K562 (cell line): ENCODE results near the gene SOX6. TPM values are rescaled to one million over a fixed set of nuclear protein-coding genes. Genes with fewer than 3 reads are reported as not detected.

ENCODE experiments used
- ATAC-seq: fragments of 200-7000 bp; cut with Tn5 transposase; 3 replicates; pipeline ENCODE4 v1.9.1; 2020; ENCODE audit warnings: moderate library complexity
- BruUV-seq: library from RNA; stranded (reverse); fragments of 400-500 nt; replicated peaks from 2 replicates; lab custom pipeline; 2021; lab: Mats Ljungman, UMichigan
- CTCF ChIA-PET: fragments of 300-600 bp; formaldehyde crosslinking; extraction: SDS; loops from one replicate; lab custom pipeline; 2021; ENCODE audit warnings: low intra/inter-chr PET ratio; lab: Yijun Ruan, JAX
- POLR2A ChIA-PET: fragments of 300-600, 350-650 bp; sonication (Branson Sonifier 250); formaldehyde crosslinking; extraction: SDS; loops from one replicate; lab custom pipeline; 2021; ENCODE audit warnings: antibody characterized with exemption, inconsistent platforms; lab: Yijun Ruan, JAX
- DNase-seq, 4 experiments: peaks; one replicate each; pipeline versions ENCODE4 v3.0.0 to v3.0.0-alpha.2; 2011 to 2018; ENCODE audit warnings: low spot score in 3 of 4, mixed read lengths in 3 of 4; ENCODE audit errors: extremely low read depth in 1 of 4
- FAIRE-seq: peaks from 2 replicates; lab custom pipeline; 2011; peaks lifted over from hg19 to GRCh38; lab: Jason Lieb, UNC
- H2AFZ ChIP-seq: 2 replicates; pipeline ENCODE4 v1.6.0; 2011; ENCODE audit warnings: low read depth, low read length, control low read depth, inconsistent platforms
- H3K27ac ChIP-seq: fragments of 200-600 bp; 3 replicates; pipeline ENCODE4 v1.8.0; 2011; ENCODE audit warnings: low read depth, mild to moderate bottlenecking, control low read depth, inconsistent platforms, low read length, moderate library complexity, mixed read lengths; ENCODE audit errors: extremely low read depth
- H3K27me3 ChIP-seq, 2 experiments: fragments of 300-600 bp in 1 of 2; 2 replicates in 1 of 2; 3 replicates in 1 of 2; pipeline versions ENCODE4 v1.6.0 to v1.8.0; 2011; ENCODE audit warnings: inconsistent platforms in 2 of 2, low read length in 2 of 2, mild to moderate bottlenecking in 1 of 2, mixed read lengths in 1 of 2, moderate library complexity in 1 of 2; ENCODE audit not compliant: control insufficient read depth in 2 of 2, insufficient read depth in 2 of 2
- H3K36me3 ChIP-seq: fragments of 300-600 bp; 3 replicates; pipeline ENCODE4 v1.8.0; 2011; ENCODE audit warnings: mild to moderate bottlenecking, low read length, inconsistent platforms; ENCODE audit not compliant: control insufficient read depth, insufficient read depth
- H3K4me1 ChIP-seq, 2 experiments: fragments of 200-600 bp in 1 of 2; replicated peaks in 1 of 2; 2 replicates in 1 of 2; 3 replicates in 1 of 2; pipeline versions ENCODE4 v1.5.1 to v1.8.0; 2011; ENCODE audit warnings: inconsistent platforms in 2 of 2, low read length in 2 of 2, mild to moderate bottlenecking in 1 of 2, mixed read lengths in 1 of 2, moderate library complexity in 1 of 2; ENCODE audit not compliant: control insufficient read depth in 2 of 2, insufficient read depth in 2 of 2
- H3K4me2 ChIP-seq: 2 replicates; pipeline ENCODE4 v1.6.1; 2011; ENCODE audit warnings: low read length, control low read depth, inconsistent platforms, mixed read lengths; ENCODE audit not compliant: insufficient read depth
- H3K4me3 ChIP-seq: fragments of 200-600 bp; sonication (generic), shearing (Covaris generic); 2 replicates; pipeline ENCODE4 v1.5.1; 2016; ENCODE audit warnings: control low read depth, inconsistent platforms
- H3K79me2 ChIP-seq: fragments of 200-600 bp; 3 replicates; pipeline ENCODE4 v1.8.0; 2011; ENCODE audit warnings: low read length, inconsistent platforms; ENCODE audit not compliant: control insufficient read depth, insufficient read depth
- H3K9ac ChIP-seq, 2 experiments: 2 replicates each; pipeline versions ENCODE4 v1.6.0 to v1.6.1; 2011; ENCODE audit warnings: low read depth in 2 of 2, low read length in 2 of 2, control low read depth in 1 of 2, inconsistent platforms in 1 of 2, mild to moderate bottlenecking in 1 of 2, mixed read lengths in 1 of 2; ENCODE audit not compliant: insufficient read depth in 1 of 2
- H3K9me1 ChIP-seq: one replicate; pipeline ENCODE4 v1.6.0; 2011; ENCODE audit warnings: inconsistent platforms, mild to moderate bottlenecking, low read length, moderate library complexity; ENCODE audit not compliant: control insufficient read depth, insufficient read depth
- H3K9me3 ChIP-seq: replicated peaks from 2 replicates; pipeline ENCODE4 v1.5.1; 2011; ENCODE audit warnings: low read depth, low read length, inconsistent platforms; ENCODE audit not compliant: control insufficient read depth, insufficient read depth
- H4K20me1 ChIP-seq: replicated peaks from 2 replicates; pipeline ENCODE4 v1.6.1; 2011; ENCODE audit warnings: low read length, inconsistent platforms, mixed read lengths; ENCODE audit not compliant: control insufficient read depth, insufficient read depth
- CBFA2T2 ChIP-seq: fragments of 450-650 bp; conservative IDR thresholded peaks from 2 replicates; pipeline ENCODE4 v1.6.1; 2017; ENCODE audit warnings: mild to moderate bottlenecking
- CCNT2 ChIP-seq: IDR thresholded peaks from 2 replicates; pipeline ENCODE4 v1.6.1; 2011; ENCODE audit warnings: borderline replicate concordance, low read depth, mild to moderate bottlenecking, moderate library complexity, mixed read lengths, low read length; ENCODE audit not compliant: insufficient read length; ENCODE audit errors: extremely low read depth
- FUS ChIP-seq: fragments of 200-400 bp; formaldehyde crosslinking; optimal IDR thresholded peaks from 2 replicates; pipeline ENCODE3; 2017; ENCODE audit warnings: low read depth, low read length
- GTF3C2 ChIP-seq: IDR thresholded peaks from 3 replicates; pipeline ENCODE4 v1.6.1; 2011; ENCODE audit warnings: borderline replicate concordance, mild to moderate bottlenecking, moderate library complexity; ENCODE audit not compliant: insufficient read length; ENCODE audit errors: extremely low read depth
- MBD2 ChIP-seq: sonication (generic); IDR thresholded peaks from 2 replicates; pipeline ENCODE4 v1.6.1; 2016; ENCODE audit warnings: low read depth, borderline replicate concordance
- MCM2 ChIP-seq: fragments of 450-650 bp; IDR thresholded peaks from 2 replicates; pipeline ENCODE4 v1.6.1; 2017; ENCODE audit warnings: low read depth, mild to moderate bottlenecking
- MEIS2 ChIP-seq: fragments of 450-650 bp; IDR thresholded peaks from 2 replicates; pipeline ENCODE4 v1.6.1; 2014; ENCODE audit warnings: mild to moderate bottlenecking; ENCODE audit not compliant: partially characterized antibody
- MNT ChIP-seq, 2 experiments: fragments of 450-650 bp; conservative IDR thresholded peaks; 2 replicates each; pipeline ENCODE4 v1.6.1; 2017; ENCODE audit warnings: mild to moderate bottlenecking in 2 of 2, moderate library complexity in 2 of 2
- SMAD2 ChIP-seq: fragments of 150-350 bp; IDR thresholded peaks from 2 replicates; pipeline ENCODE4 v1.6.1; 2014; ENCODE audit warnings: low read depth, mild to moderate bottlenecking, low read length
- STAG1 ChIP-seq: sonication (generic); formaldehyde crosslinking; IDR thresholded peaks from 2 replicates; pipeline ENCODE4 v1.5.0; 2020; ENCODE audit warnings: missing genetic modification reagents, borderline replicate concordance
- ZNF274 ChIP-seq: IDR thresholded peaks from 2 replicates; pipeline ENCODE4 v1.6.1; 2011; ENCODE audit warnings: low read depth, mild to moderate bottlenecking, low read length, moderate library complexity, borderline replicate concordance
- WGBS: fragments of 100-300 bp; shearing (Covaris generic); methylation state at CpG from one replicate; pipeline ENCODE4 v1.1.6; 2016; ENCODE audit warnings: low coverage, mixed read lengths; ENCODE audit not compliant: insufficient coverage; ENCODE audit errors: missing lambda C conversion rate; 5-methylcytosine and 5-hydroxymethylcytosine counted together
- in situ Hi-C: fragments of 300-500 bp; cut with MboI; formaldehyde crosslinking; loops from 4 replicates; pipeline ENCODE4 v1.15.0; 2018; ENCODE audit warnings: inconsistent platforms, mixed read lengths
- intact Hi-C: fragments of 100-400 bp; cut with micrococcal nuclease; formaldehyde crosslinking; loops from 2 replicates; pipeline ENCODE4 v1.14.2; 2022
- polyA plus RNA-seq, 8 experiments: library from polyadenylated mRNA; depleted of rRNA in 4 of 8; stranded (reverse) in 5 of 8; unstranded in 3 of 8; fragments of >200 nt; fragmentation: Nextera tagmentation in 2 of 8; fragmentation: Illumina TruSeq in 1 of 8; extraction: Ambion mirVana in 2 of 8; extraction: Trizol in 1 of 8; gene quantifications; 2 replicates each; pipeline versions ENCODE4 v1.2.1 to v1.2.3, GENCODE V29; 2011 to 2014; ENCODE audit warnings: inconsistent platforms in 1 of 8, missing spikeins in 1 of 8
- total RNA-seq, 7 experiments: library from RNA; depleted of rRNA in 6 of 7; stranded (reverse); fragments of >200 nt in 6 of 7; fragmentation: Illumina TruSeq in 2 of 7; extraction: Trizol in 2 of 7; gene quantifications; 2 replicates each; pipeline versions ENCODE4 v1.2.1 to v1.2.3, GENCODE V29; 2011 to 2021; ENCODE audit warnings: low replicate concordance in 1 of 7
- TF ChIP-seq, protein P1 (sequence below), 2 experiments: fragments of 150-350 bp in 1 of 2; IDR thresholded peaks; 2 replicates each; pipeline ENCODE4 v1.6.1; 2012 to 2016; ENCODE audit warnings: low read depth in 2 of 2, low read length in 2 of 2, mild to moderate bottlenecking in 1 of 2, moderate library complexity in 1 of 2

Gene SOX6
- total and polyA plus RNA-seq, 9 of the 15 experiments (the other 6 are each of a cell fraction or from before 2014, with no cell fraction given): 0.89 to 8.7 (median 5.7) TPM

DNA sequence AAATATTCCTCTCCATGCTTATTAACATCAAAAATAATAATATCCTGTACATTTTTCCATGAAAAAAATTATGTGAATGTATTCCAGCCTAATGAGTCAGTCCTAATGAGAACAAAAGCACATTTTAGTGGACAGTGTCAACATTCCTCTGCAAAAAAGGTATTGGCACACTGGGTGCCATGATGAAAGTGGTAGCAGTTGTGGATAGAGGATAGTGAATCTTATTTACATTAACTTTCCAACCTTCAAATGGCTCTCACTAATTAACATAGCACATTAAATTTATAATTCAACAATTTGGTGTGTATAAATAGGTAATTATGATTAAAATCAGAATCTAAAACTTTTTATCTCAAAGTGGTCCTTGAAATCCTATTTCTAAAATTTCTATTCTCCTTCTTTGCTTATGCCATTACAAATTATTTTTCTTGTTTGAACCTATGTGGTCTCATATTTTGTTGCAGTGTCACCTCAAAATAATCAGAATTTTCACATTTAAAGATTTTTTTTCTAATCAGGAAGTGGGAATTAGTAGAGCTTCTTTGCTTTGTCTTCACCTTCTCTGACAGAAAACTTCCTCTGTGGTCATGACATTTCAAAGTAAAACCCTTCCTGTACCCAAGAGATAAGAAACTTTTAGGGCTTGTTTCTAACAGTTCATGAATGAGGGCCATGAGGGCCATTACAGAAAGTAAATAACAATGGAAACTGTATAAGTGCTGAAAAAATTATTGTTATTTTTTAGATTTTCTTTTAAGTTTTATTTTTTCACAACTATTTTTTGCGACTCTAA is 18.7 kb downstream of the SOX6 start:
- ChIA-PET CTCF (no interaction called here), POLR2A (interaction anchor here (0.6 to 1.0 kb wide), 3 partner anchors 11 to 41 kb away, joined by 3 to 7 read pairs (median 5); no protein-coding TSS in a partner anchor)
- no peaks in the 10 kb centered on the region for H3K27me3 ChIP-seq
- peaks cover 17% of the 10 kb centered on the region; the same call in 2 of the 3 replicates for H3K36me3 ChIP-seq
- peak; percentile 79 for FAIRE-seq
- intact Hi-C loops: loop anchor here (2.0 to 5.0 kb wide), 3 partner anchors 41 to 270 kb away; no protein-coding TSS in a partner anchor
- in situ Hi-C loops: no loop called here
- no TSS peak for BruUV-seq
- H3K27ac ChIP-seq: peak overlapping the region; percentile 89
- no peak overlapping the region for H3K4me2 ChIP-seq
- no peaks in the 10 kb centered on the region for H4K20me1 ChIP-seq
- no peaks in the 10 kb centered on the region for H3K79me2 ChIP-seq
- H3K4me3 ChIP-seq: no peak overlapping the region
- H3K4me1 ChIP-seq: peaks cover 0 to 28% of the 10 kb centered on the region in 2 experiments; a peak in 4 of 5 replicates
- H3K9me1 ChIP-seq: no peaks in the 10 kb centered on the region
- peak; percentile 90 for ATAC-seq
- 0% methylated on average over 1 of the region's 1 CpG for WGBS
- peaks cover 5% of the 10 kb centered on the region; the same call in 1 of the 2 replicates for H3K9me3 ChIP-seq
- H3K9ac ChIP-seq: peak overlapping the region in 1 of 2 experiments; percentile 70; a peak in 2 of 4 replicates
- peak; percentile 58 to 88 (median 72) for DNase-seq
- H2AFZ ChIP-seq: peak overlapping the region; percentile 69
- TF ChIP-seq FUS: no peak
- TF ChIP-seq MEIS2: peak; percentile 94
- no peak for TF ChIP-seq SMAD2
- no peak for TF ChIP-seq ZNF274
- peak; percentile 56; the same call in 1 of the 2 replicates for TF ChIP-seq MBD2
- TF ChIP-seq STAG1 (CRISPR knock-in tag): no peak
- TF ChIP-seq CBFA2T2: peak; percentile 87
- TF ChIP-seq GTF3C2: no peak
- TF ChIP-seq MNT (conservative IDR thresholded peaks at IDR 0.05): peak; percentile 83 to 91
- TF ChIP-seq, protein P1, sequence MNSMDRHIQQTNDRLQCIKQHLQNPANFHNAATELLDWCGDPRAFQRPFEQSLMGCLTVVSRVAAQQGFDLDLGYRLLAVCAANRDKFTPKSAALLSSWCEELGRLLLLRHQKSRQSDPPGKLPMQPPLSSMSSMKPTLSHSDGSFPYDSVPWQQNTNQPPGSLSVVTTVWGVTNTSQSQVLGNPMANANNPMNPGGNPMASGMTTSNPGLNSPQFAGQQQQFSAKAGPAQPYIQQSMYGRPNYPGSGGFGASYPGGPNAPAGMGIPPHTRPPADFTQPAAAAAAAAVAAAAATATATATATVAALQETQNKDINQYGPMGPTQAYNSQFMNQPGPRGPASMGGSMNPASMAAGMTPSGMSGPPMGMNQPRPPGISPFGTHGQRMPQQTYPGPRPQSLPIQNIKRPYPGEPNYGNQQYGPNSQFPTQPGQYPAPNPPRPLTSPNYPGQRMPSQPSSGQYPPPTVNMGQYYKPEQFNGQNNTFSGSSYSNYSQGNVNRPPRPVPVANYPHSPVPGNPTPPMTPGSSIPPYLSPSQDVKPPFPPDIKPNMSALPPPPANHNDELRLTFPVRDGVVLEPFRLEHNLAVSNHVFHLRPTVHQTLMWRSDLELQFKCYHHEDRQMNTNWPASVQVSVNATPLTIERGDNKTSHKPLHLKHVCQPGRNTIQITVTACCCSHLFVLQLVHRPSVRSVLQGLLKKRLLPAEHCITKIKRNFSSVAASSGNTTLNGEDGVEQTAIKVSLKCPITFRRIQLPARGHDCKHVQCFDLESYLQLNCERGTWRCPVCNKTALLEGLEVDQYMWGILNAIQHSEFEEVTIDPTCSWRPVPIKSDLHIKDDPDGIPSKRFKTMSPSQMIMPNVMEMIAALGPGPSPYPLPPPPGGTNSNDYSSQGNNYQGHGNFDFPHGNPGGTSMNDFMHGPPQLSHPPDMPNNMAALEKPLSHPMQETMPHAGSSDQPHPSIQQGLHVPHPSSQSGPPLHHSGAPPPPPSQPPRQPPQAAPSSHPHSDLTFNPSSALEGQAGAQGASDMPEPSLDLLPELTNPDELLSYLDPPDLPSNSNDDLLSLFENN (IDR thresholded peaks at IDR 0.05; ENCODE audit: low read depth in 2 of 2, low read length in 2 of 2): peak in 1 of 2 experiments; percentile 83; a peak in 2 of 4 replicates
- TF ChIP-seq CCNT2: peak; percentile 75
- no peak for TF ChIP-seq MCM2
